ENCODE measurements around the gene FANCE. TPM values are rescaled to one million over a fixed set of nuclear protein-coding genes. Genes with fewer than 3 reads are reported as not detected.

Gene FANCE
- total RNA-seq, 1 experiment from 2014 or later: 4.3 TPM

GRCh38 chr6:35483893-35484645 lies 31.9 kb downstream of the FANCE start:
- no TSS peak for BruUV-seq (replicated peaks)
- H3K4me1 ChIP-seq (ENCODE audit: control insufficient read depth, insufficient read depth, low read length): peaks cover 17% of the 10 kb centered on the region
- no peak overlapping the region for H3K27ac ChIP-seq (ENCODE audit: low read length)
- intact Hi-C loops (cut with micrococcal nuclease; ENCODE audit: unreplicated experiment): no loop called here
- TF ChIP-seq CTCF (IDR thresholded peaks at IDR 0.05) (no peak), REST (IDR thresholded peaks at IDR 0.05; ENCODE audit: insufficient read depth in 1 of 2, low read depth in 2 of 2, low read length in 1 of 2) (no peak), SIN3A (IDR thresholded peaks at IDR 0.05; ENCODE audit: borderline replicate concordance, insufficient read depth, low read depth, low read length) (no peak), TCF7L2 (IDR thresholded peaks at IDR 0.05; ENCODE audit: low read depth, low read length) (no peak), POLR2AphosphoS5 (IDR thresholded peaks at IDR 0.05; ENCODE audit: low read depth, low read length) (no peak)
- CTCF ChIA-PET: no interaction called here
- ATAC-seq: no peak
- no peaks in the 10 kb centered on the region for H3K36me3 ChIP-seq (ENCODE audit: control insufficient read depth, insufficient read depth, low read length)
- no peaks in the 10 kb centered on the region for H3K27me3 ChIP-seq (ENCODE audit: control insufficient read depth, insufficient read depth, low read length)
- POLR2A ChIA-PET: interaction anchor here (0.6 kb wide), 1 partner anchor 121 kb away, joined by 3 read pairs; no protein-coding TSS in a partner anchor
- no peaks in the 10 kb centered on the region for H3K9me3 ChIP-seq (ENCODE audit: control insufficient read depth, insufficient read depth, low read depth, low read length)
- in situ Hi-C loops (cut with HindIII; ENCODE audit: low pct_unique_long_range_greater_than_20kb, low sequenced_read_pairs): no loop called here
- no peak for DNase-seq (ENCODE audit: low read depth, low spot score)
- H3K4me3 ChIP-seq (ENCODE audit: low read depth in 2 of 2, low read length in 2 of 2): no peak overlapping the region

- H3K36me3 ChIP-seq (ENCODE audit: control insufficient read depth, insufficient read depth, low read length): no peaks in the 10 kb centered on the region
- no peak for DNase-seq (ENCODE audit: low read depth, low spot score)
- H3K27ac ChIP-seq (ENCODE audit: low read length): no peak overlapping the region
- TF ChIP-seq POLR2AphosphoS5 (IDR thresholded peaks at IDR 0.05; ENCODE audit: low read depth, low read length): no peak
- TF ChIP-seq CTCF (IDR thresholded peaks at IDR 0.05): no peak
- no peak for TF ChIP-seq TCF7L2 (IDR thresholded peaks at IDR 0.05; ENCODE audit: low read depth, low read length)
- TF ChIP-seq SIN3A (IDR thresholded peaks at IDR 0.05; ENCODE audit: borderline replicate concordance, insufficient read depth, low read depth, low read length): no peak
- TF ChIP-seq REST (IDR thresholded peaks at IDR 0.05; ENCODE audit: insufficient read depth in 1 of 2, low read depth in 2 of 2, low read length in 1 of 2): no peak
- no TSS peak for BruUV-seq (replicated peaks)
- H3K4me3 ChIP-seq (ENCODE audit: low read depth in 2 of 2, low read length in 2 of 2): no peak overlapping the region
- peaks cover 17% of the 10 kb centered on the region for H3K4me1 ChIP-seq (ENCODE audit: control insufficient read depth, insufficient read depth, low read length)
- intact Hi-C loops (cut with micrococcal nuclease; ENCODE audit: unreplicated experiment): no loop called here
- ATAC-seq: peak; percentile 35; the same call in 1 of the 2 replicates
- no peaks in the 10 kb centered on the region for H3K27me3 ChIP-seq (ENCODE audit: control insufficient read depth, insufficient read depth, low read length)
- H3K9me3 ChIP-seq (ENCODE audit: control insufficient read depth, insufficient read depth, low read depth, low read length): no peaks in the 10 kb centered on the region
- CTCF ChIA-PET: no interaction called here
- in situ Hi-C loops (cut with HindIII; ENCODE audit: low pct_unique_long_range_greater_than_20kb, low sequenced_read_pairs): no loop called here
- POLR2A ChIA-PET: no interaction called here
Observed at GRCh38 chr6:35484921-35485392, 32.8 kb downstream of the FANCE start.
